HS-5 (cell line): Measurements from ENCODE around the gene SYP.

Experiments used
- DNase-seq: peaks from one replicate; pipeline ENCODE4 v3.0.0-alpha.2; 2012; ENCODE audit warnings: low read depth

Gene SYP

GRCh38 chrX:49220100-49220499, 20.1 kb upstream of the SYP start:
- no peak for DNase-seq

- no peak for DNase-seq
Measured at GRCh38 chrX:49214996-49215526, 15.1 kb upstream of the SYP start.

GRCh38 chrX:49214416-49214815, 14.4 kb upstream of the SYP start:
- DNase-seq, result no peak

GRCh38 chrX:49212861-49213260, 12.9 kb upstream of the SYP start:
- no peak for DNase-seq

- no peak for DNase-seq
Measured at GRCh38 chrX:49212209-49212608, 12.2 kb upstream of the SYP start.

GRCh38 chrX:49211074-49211473, 11.1 kb upstream of the SYP start:
- DNase-seq, result no peak

- DNase-seq, result no peak
Measured at GRCh38 chrX:49210406-49210805, 10.4 kb upstream of the SYP start.

- DNase-seq, result no peak
Measured at GRCh38 chrX:49209434-49210251, 9.7 kb upstream of the SYP start.

- DNase-seq, result no peak
Measured at GRCh38 chrX:49208399-49208798, 8.4 kb upstream of the SYP start.

- no peak for DNase-seq
Measured at GRCh38 chrX:49206543-49206942, 6.5 kb upstream of the SYP start.

GRCh38 chrX:49205443-49205842, 5.5 kb upstream of the SYP start:
- DNase-seq, result no peak

GRCh38 chrX:49204709-49205108, 4.7 kb upstream of the SYP start:
- no peak for DNase-seq

GRCh38 chrX:49204017-49204416, 4.0 kb upstream of the SYP start:
- no peak for DNase-seq

- no peak for DNase-seq
Measured at GRCh38 chrX:49203536-49203935, 3.5 kb upstream of the SYP start.

- no peak for DNase-seq
Measured at GRCh38 chrX:49202022-49202421, 2.0 kb upstream of the SYP start.

GRCh38 chrX:49199315-49199595, 738 bp downstream of the SYP start:
- DNase-seq, result no peak

GRCh38 chrX:49198540-49199314, 1.3 kb downstream of the SYP start:
- no peak for DNase-seq

- DNase-seq, result no peak
Measured at GRCh38 chrX:49197543-49198087, 2.4 kb downstream of the SYP start.

- no peak for DNase-seq
Measured at GRCh38 chrX:49193542-49193964, 6.4 kb downstream of the SYP start.

GRCh38 chrX:49192722-49193328, 7.2 kb downstream of the SYP start:
- no peak for DNase-seq

- no peak for DNase-seq
Measured at GRCh38 chrX:49191574-49192011, 8.4 kb downstream of the SYP start.

- peak; percentile 95 for DNase-seq
Measured at GRCh38 chrX:49190821-49191573, 9.0 kb downstream of the SYP start.
